ENCODE results near the gene UNKL. TPM values are rescaled to one million over a fixed set of nuclear protein-coding genes. Genes with fewer than 3 reads are reported as not detected.

UNKL gene
- total RNA-seq, 4 donors from 2014 or later, result 31.8 to 38.8 (median 35.8) TPM

GRCh38 chr16:1387331-1387730 lies 27.2 kb downstream of the UNKL start:
- peaks cover 0 to 31% of the 10 kb centered on the region in 2 donors for H3K36me3 ChIP-seq
- in situ Hi-C loops (cut with MboI; ENCODE audit: low sequenced_read_pairs in 4 of 4) (no loop called here), intact Hi-C loops (cut with DNase I; ENCODE audit: low total_unique reads) (loop anchor here (5.0 kb wide), 1 partner anchor 345 kb away; no protein-coding TSS in a partner anchor)
- H3K4me1 ChIP-seq, result no peaks in the 10 kb centered on the region
- TF ChIP-seq CTCF (IDR thresholded peaks at IDR 0.05 in 4 of 5, conservative IDR thresholded peaks at IDR 0.05 in 1 of 5) (no peak), POLR2A (IDR thresholded peaks at IDR 0.05) (no peak)
- ATAC-seq, result no peak
- no peaks in the 10 kb centered on the region for H3K9me3 ChIP-seq
- H3K27ac ChIP-seq, result no peak overlapping the region
- H3K4me3 ChIP-seq, result no peak overlapping the region
- no peaks in the 10 kb centered on the region for H3K27me3 ChIP-seq
- no peak for DNase-seq

GRCh38 chr16:1385232-1385631 lies 29.3 kb downstream of the UNKL start:
- Histone ChIP-seq H3K4me1 (no peaks in the 10 kb centered on the region), H3K9me3 (no peaks in the 10 kb centered on the region), H3K27me3 (no peaks in the 10 kb centered on the region), H3K36me3 (peaks cover 0 to 25% of the 10 kb centered on the region in 2 donors), H3K4me3 (no peak overlapping the region), H3K27ac (no peak overlapping the region)
- in situ Hi-C loops (cut with MboI; ENCODE audit: low sequenced_read_pairs in 4 of 4), result no loop called here
- no peak for ATAC-seq
- DNase-seq, result no peak
- intact Hi-C loops (cut with DNase I; ENCODE audit: low total_unique reads), result loop anchor here (5.0 kb wide), 1 partner anchor 343 kb away; no protein-coding TSS in a partner anchor
- no peak for TF ChIP-seq POLR2A (IDR thresholded peaks at IDR 0.05)
- no peak for TF ChIP-seq CTCF (IDR thresholded peaks at IDR 0.05 in 4 of 5, conservative IDR thresholded peaks at IDR 0.05 in 1 of 5)

- H3K27me3 ChIP-seq, result no peaks in the 10 kb centered on the region
- DNase-seq (no peak), ATAC-seq (no peak)
- H3K36me3 ChIP-seq, result peaks cover 0 to 15% of the 10 kb centered on the region in 2 donors
- no peaks in the 10 kb centered on the region for H3K9me3 ChIP-seq
- TF ChIP-seq CTCF (IDR thresholded peaks at IDR 0.05 in 4 of 5, conservative IDR thresholded peaks at IDR 0.05 in 1 of 5) (no peak), POLR2A (IDR thresholded peaks at IDR 0.05) (no peak)
- no peak overlapping the region for H3K27ac ChIP-seq
- H3K4me1 ChIP-seq, result peaks cover 1 to 4% of the 10 kb centered on the region in 2 donors
- intact Hi-C loops (cut with DNase I; ENCODE audit: low total_unique reads) (no loop called here), in situ Hi-C loops (cut with MboI; ENCODE audit: low sequenced_read_pairs in 4 of 4) (no loop called here)
- no peak overlapping the region for H3K4me3 ChIP-seq
These were observed 30.9 kb downstream of the UNKL start for GRCh38 chr16:1383556-1383955.

- Histone ChIP-seq H3K4me3 (no peak overlapping the region), H3K4me1 (peaks cover 10 to 20% of the 10 kb centered on the region in 2 donors), H3K27ac (no peak overlapping the region), H3K9me3 (no peaks in the 10 kb centered on the region), H3K36me3 (peaks cover 0 to 9% of the 10 kb centered on the region in 2 donors), H3K27me3 (no peaks in the 10 kb centered on the region)
- no peak for ATAC-seq
- in situ Hi-C loops (cut with MboI; ENCODE audit: low sequenced_read_pairs in 4 of 4), result no loop called here
- intact Hi-C loops (cut with DNase I; ENCODE audit: low total_unique reads), result no loop called here
- TF ChIP-seq POLR2A (IDR thresholded peaks at IDR 0.05) (no peak), CTCF (IDR thresholded peaks at IDR 0.05 in 4 of 5, conservative IDR thresholded peaks at IDR 0.05 in 1 of 5) (no peak)
- no peak for DNase-seq
These were observed 32.7 kb downstream of the UNKL start for GRCh38 chr16:1381612-1382406.
